ENCODE measurements around the gene SLC22A13. TPM values are rescaled to one million over a fixed set of nuclear protein-coding genes. Genes with fewer than 3 reads are reported as not detected.
A peak's percentile ranks its signal among the peaks of the same experiment; 100 is the strongest.

SLC22A13 gene
- total and polyA plus RNA-seq, 9 of the 15 experiments (the other 6 are each of a cell fraction or from before 2014, with no cell fraction given), result 0.09 to 0.49 (median 0.17) TPM; not detected in 3

DNA sequence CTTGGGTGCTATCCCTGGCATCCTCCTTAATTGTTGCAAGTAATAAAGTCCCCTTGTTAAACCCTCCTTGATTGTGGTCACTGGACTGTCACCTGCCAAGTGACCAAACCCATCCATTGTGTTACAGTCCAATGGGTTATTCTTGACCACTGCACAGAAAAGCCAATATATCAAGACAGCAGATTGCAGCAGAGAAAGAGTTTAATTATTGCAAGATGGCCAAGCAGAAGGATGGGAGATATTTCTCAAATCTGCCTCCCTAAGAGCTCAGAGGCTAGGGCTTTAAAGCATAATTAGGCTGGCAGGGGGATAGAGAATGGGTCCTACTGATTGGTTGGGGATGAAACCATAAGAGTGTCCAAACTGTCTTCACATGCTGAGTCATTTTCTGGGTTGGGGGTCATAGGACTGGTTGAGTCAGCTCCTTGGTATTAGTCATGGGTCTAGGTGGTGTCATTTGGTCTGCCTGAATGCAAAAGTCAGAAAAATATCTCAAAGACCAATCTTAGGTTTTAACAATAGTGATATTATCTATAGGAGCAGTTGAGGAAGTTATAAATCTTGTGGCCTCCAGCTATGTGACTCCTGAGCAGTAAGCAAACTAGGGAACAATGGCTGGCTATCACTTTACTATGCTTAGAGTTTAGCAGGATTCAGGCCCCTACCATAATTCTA lies 61.9 kb downstream of the SLC22A13 start (continued):
- TF ChIP-seq ZNF445 (CRISPR knock-in tag; IDR thresholded peaks at IDR 0.05; ENCODE audit: low read depth) (no peak), EP300 (IDR thresholded peaks at IDR 0.05; ENCODE audit: low read length) (peak; percentile 72), GTF2F1 (IDR thresholded peaks at IDR 0.05; ENCODE audit: low read depth, low read length) (no peak), MTA1 (IDR thresholded peaks at IDR 0.05; ENCODE audit: borderline replicate concordance) (peak; percentile 68; the same call in 1 of the 2 replicates), EHMT2 (IDR thresholded peaks at IDR 0.05) (peak; percentile 86), ZNF324 (CRISPR knock-in tag; IDR thresholded peaks at IDR 0.05) (no peak)
- TF ChIP-seq, protein P1, sequence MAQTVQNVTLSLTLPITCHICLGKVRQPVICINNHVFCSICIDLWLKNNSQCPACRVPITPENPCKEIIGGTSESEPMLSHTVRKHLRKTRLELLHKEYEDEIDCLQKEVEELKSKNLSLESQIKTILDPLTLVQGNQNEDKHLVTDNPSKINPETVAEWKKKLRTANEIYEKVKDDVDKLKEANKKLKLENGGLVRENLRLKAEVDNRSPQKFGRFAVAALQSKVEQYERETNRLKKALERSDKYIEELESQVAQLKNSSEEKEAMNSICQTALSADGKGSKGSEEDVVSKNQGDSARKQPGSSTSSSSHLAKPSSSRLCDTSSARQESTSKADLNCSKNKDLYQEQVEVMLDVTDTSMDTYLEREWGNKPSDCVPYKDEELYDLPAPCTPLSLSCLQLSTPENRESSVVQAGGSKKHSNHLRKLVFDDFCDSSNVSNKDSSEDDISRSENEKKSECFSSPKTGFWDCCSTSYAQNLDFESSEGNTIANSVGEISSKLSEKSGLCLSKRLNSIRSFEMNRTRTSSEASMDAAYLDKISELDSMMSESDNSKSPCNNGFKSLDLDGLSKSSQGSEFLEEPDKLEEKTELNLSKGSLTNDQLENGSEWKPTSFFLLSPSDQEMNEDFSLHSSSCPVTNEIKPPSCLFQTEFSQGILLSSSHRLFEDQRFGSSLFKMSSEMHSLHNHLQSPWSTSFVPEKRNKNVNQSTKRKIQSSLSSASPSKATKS (CRISPR knock-in tag; IDR thresholded peaks at IDR 0.05), result no peak
- TF ChIP-seq, protein P2, sequence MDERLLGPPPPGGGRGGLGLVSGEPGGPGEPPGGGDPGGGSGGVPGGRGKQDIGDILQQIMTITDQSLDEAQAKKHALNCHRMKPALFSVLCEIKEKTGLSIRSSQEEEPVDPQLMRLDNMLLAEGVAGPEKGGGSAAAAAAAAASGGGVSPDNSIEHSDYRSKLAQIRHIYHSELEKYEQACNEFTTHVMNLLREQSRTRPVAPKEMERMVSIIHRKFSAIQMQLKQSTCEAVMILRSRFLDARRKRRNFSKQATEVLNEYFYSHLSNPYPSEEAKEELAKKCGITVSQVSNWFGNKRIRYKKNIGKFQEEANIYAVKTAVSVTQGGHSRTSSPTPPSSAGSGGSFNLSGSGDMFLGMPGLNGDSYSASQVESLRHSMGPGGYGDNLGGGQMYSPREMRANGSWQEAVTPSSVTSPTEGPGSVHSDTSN (CRISPR knock-in tag; IDR thresholded peaks at IDR 0.05; ENCODE audit: low read depth), result no peak
- TF ChIP-seq, protein P2 (tag; conservative IDR thresholded peaks at IDR 0.05; ENCODE audit: low read depth), result peak; percentile 60; the same call in 1 of the 2 replicates
- TF ChIP-seq, protein P3, sequence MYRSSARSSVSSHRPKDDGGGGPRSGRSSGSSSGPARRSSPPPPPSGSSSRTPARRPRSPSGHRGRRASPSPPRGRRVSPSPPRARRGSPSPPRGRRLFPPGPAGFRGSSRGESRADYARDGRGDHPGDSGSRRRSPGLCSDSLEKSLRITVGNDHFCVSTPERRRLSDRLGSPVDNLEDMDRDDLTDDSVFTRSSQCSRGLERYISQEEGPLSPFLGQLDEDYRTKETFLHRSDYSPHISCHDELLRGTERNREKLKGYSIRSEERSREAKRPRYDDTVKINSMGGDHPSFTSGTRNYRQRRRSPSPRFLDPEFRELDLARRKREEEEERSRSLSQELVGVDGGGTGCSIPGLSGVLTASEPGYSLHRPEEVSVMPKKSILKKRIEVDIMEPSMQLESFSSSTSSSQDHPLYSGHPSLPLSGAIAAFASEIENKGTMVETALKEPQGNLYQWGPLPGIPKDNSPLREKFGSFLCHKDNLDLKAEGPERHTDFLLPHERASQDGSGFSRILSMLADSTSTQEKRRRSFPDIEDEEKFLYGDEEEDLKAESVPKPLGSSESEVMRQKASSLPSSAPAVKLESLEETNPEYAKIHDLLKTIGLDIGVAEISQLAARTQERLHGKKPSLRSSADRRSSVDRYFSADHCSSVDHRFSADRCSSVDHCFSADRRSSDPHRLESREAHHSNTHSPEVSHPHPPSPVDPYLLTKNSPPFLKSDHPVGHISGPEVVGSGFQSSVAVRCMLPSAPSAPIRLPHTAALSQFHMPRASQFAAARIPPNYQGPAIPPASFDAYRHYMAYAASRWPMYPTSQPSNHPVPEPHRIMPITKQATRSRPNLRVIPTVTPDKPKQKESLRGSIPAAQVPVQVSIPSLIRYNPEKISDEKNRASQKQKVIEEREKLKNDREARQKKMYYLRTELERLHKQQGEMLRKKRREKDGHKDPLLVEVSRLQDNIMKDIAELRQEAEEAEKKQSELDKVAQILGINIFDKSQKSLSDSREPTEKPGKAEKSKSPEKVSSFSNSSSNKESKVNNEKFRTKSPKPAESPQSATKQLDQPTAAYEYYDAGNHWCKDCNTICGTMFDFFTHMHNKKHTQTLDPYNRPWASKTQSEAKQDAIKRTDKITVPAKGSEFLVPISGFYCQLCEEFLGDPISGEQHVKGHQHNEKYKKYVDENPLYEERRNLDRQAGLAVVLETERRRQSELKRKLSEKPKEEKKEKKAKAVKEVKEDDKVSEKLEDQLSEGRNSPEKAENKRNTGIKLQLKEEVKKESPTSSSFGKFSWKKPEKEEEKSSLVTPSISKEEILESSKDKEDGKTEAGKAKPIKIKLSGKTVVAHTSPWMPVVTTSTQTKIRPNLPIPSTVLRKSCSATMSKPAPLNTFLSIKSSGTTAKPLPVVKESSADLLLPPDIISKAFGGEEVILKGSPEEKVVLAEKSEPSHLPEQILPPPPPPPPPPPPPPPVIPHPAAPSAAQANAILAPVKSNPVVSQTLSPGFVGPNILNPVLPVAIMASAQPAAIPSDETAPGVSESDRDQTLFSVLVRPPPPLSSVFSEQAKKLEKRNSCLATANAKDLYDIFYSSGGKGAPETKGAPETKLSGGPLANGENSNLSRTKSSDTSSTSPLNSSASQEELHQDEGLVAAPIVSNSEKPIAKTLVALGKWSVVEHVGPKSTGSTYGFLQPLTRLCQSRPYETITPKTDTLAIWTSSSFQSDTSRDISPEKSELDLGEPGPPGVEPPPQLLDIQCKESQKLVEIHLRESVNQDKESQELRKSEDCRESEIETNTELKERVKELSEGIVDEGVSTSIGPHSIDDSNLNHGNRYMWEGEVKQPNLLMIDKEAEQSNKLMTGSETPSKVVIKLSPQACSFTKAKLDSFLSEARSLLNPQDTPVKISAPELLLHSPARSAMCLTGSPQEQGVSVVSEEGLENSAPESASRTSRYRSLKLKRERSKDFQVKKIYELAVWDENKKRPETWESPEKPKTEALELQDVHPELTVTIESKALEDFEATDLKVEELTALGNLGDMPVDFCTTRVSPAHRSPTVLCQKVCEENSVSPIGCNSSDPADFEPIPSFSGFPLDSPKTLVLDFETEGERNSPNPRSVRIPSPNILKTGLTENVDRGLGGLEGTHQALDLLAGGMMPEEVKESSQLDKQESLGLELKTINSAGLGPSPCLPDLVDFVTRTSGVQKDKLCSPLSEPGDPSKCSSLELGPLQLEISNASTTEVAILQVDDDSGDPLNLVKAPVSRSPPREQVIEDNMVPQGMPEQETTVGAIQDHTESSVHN (IDR thresholded peaks at IDR 0.05; ENCODE audit: borderline replicate concordance in 1 of 2, low read depth in 1 of 2), result peak in 1 of 2 experiments; percentile 81; a peak in 2 of 4 replicates
- TF ChIP-seq, protein P4, sequence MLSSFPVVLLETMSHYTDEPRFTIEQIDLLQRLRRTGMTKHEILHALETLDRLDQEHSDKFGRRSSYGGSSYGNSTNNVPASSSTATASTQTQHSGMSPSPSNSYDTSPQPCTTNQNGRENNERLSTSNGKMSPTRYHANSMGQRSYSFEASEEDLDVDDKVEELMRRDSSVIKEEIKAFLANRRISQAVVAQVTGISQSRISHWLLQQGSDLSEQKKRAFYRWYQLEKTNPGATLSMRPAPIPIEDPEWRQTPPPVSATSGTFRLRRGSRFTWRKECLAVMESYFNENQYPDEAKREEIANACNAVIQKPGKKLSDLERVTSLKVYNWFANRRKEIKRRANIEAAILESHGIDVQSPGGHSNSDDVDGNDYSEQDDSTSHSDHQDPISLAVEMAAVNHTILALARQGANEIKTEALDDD (IDR thresholded peaks at IDR 0.05), result peak; percentile 67; the same call in 1 of the 2 replicates

Data from K562 (cell line).